GM23338 (cell line): ENCODE measurements around the gene XRN1. TPM values are rescaled to one million over a fixed set of nuclear protein-coding genes. Genes with fewer than 3 reads are reported as not detected.

ENCODE experiments used
- ATAC-seq: fragments of 200-7000 bp; cut with Tn5 transposase; 3 replicates; pipeline ENCODE4 v1.9.1; 2020
- DNase-seq: peaks from one replicate; pipeline ENCODE4 v3.0.0-alpha.2; 2015; ENCODE audit warnings: low spot score
- H2AFZ ChIP-seq: fragments of 200-600 bp; sonication (generic); 2 replicates; pipeline ENCODE4 v1.8.0; 2016; ENCODE audit warnings: antibody characterized with exemption, mild to moderate bottlenecking, moderate library complexity
- H3F3A ChIP-seq: fragments of 200-600 bp; sonication (generic); replicated peaks from 2 replicates; pipeline ENCODE4 v1.8.0; 2017; ENCODE audit warnings: antibody characterized with exemption, mixed run types, low read depth
- H3K27ac ChIP-seq: fragments of 200-600 bp; sonication (generic); 2 replicates; pipeline ENCODE4 v1.6.1; 2016; ENCODE audit warnings: low read depth
- H3K27me3 ChIP-seq: fragments of 200-600 bp; sonication (generic); 2 replicates; pipeline ENCODE4 v1.8.0; 2016; ENCODE audit warnings: mild to moderate bottlenecking, mixed run types, moderate library complexity; ENCODE audit not compliant: insufficient read depth
- H3K36me3 ChIP-seq: fragments of 200-600 bp; sonication (generic); 2 replicates; pipeline ENCODE4 v1.8.0; 2016; ENCODE audit warnings: mild to moderate bottlenecking; ENCODE audit not compliant: insufficient read depth
- H3K4me1 ChIP-seq: fragments of 200-600 bp; sonication (generic); 2 replicates; pipeline ENCODE4 v1.8.0; 2016; ENCODE audit warnings: mild to moderate bottlenecking, moderate library complexity; ENCODE audit not compliant: insufficient read depth
- H3K4me2 ChIP-seq: fragments of 200-600 bp; sonication (generic); 2 replicates; pipeline ENCODE4 v1.7.1; 2017; ENCODE audit warnings: mixed run types
- H3K4me3 ChIP-seq: fragments of 200-600 bp; sonication (generic); 2 replicates; pipeline ENCODE4 v1.6.1; 2016; ENCODE audit warnings: mixed run types
- H3K79me2 ChIP-seq: fragments of 200-600 bp; sonication (generic); replicated peaks from 2 replicates; pipeline ENCODE4 v1.8.0; 2017; ENCODE audit warnings: mild to moderate bottlenecking; ENCODE audit not compliant: insufficient read depth
- H3K9me2 ChIP-seq: fragments of 200-600 bp; sonication (generic); 2 replicates; pipeline ENCODE4 v1.8.0; 2017; ENCODE audit not compliant: insufficient read depth
- H4K20me1 ChIP-seq: fragments of 200-600 bp; sonication (generic); replicated peaks from 2 replicates; pipeline ENCODE4 v1.8.0; 2017; ENCODE audit warnings: mild to moderate bottlenecking; ENCODE audit not compliant: insufficient read depth
- H3K27ac Mint-ChIP-seq: 2 replicates; pipeline ENCODE4 v1.8.0; 2020; ENCODE audit warnings: inconsistent platforms, mild to moderate bottlenecking, moderate library complexity, mixed read lengths
- H3K27me3 Mint-ChIP-seq: 3 replicates; pipeline ENCODE4 v1.8.0; 2022; ENCODE audit warnings: low read depth, mild to moderate bottlenecking, moderate library complexity, mixed read lengths, inconsistent platforms; ENCODE audit not compliant: insufficient read depth, poor library complexity
- H3K36me3 Mint-ChIP-seq: 3 replicates; pipeline ENCODE4 v1.8.0; 2021; ENCODE audit warnings: low read depth, mild to moderate bottlenecking, inconsistent platforms, moderate library complexity, mixed read lengths
- H3K4me1 Mint-ChIP-seq: 3 replicates; pipeline ENCODE4 v1.8.0; 2020; ENCODE audit warnings: mild to moderate bottlenecking, inconsistent platforms, mixed read lengths
- H3K4me3 Mint-ChIP-seq: 3 replicates; pipeline ENCODE4 v1.8.0; 2021; ENCODE audit warnings: moderate library complexity, mild to moderate bottlenecking, inconsistent platforms, mixed read lengths
- H3K9me3 Mint-ChIP-seq: 3 replicates; pipeline ENCODE4 v1.8.0; 2020; ENCODE audit warnings: moderate library complexity, mild to moderate bottlenecking, inconsistent platforms, mixed read lengths
- CREB1 ChIP-seq: fragments of 250-450 bp; sonication (Bioruptor Pico); IDR thresholded peaks from 2 replicates; pipeline ENCODE4 v1.5.0; 2020; ENCODE audit warnings: low read depth, mild to moderate bottlenecking, moderate library complexity
- CTCF ChIP-seq, 2 experiments: fragments of 200-600 bp in 1 of 2; sonication (generic) in 1 of 2; conservative IDR thresholded peaks; 2 replicates each; pipeline versions ENCODE4 v1.5.1 to v1.6.1; 2016 to 2017; ENCODE audit warnings: antibody characterized with exemption in 2 of 2, low read depth in 2 of 2, mild to moderate bottlenecking in 2 of 2, moderate library complexity in 1 of 2
- EZH2phosphoT487 ChIP-seq: fragments of 200-600 bp; sonication (generic); IDR thresholded peaks from one replicate; pipeline ENCODE4 v1.8.1; 2018; ENCODE audit warnings: antibody characterized with exemption; ENCODE audit not compliant: unreplicated experiment
- JUNB ChIP-seq: IDR thresholded peaks from one replicate; pipeline ENCODE4 v1.6.1; 2016; ENCODE audit warnings: antibody characterized with exemption; ENCODE audit not compliant: unreplicated experiment
- NANOG ChIP-seq: IDR thresholded peaks from 2 replicates; pipeline ENCODE4 v1.6.1; 2016; ENCODE audit warnings: antibody characterized with exemption, borderline replicate concordance
- REST ChIP-seq: IDR thresholded peaks from one replicate; pipeline ENCODE4 v1.6.1; 2018; ENCODE audit warnings: antibody characterized with exemption; ENCODE audit not compliant: unreplicated experiment
- STAT1 ChIP-seq: IDR thresholded peaks from one replicate; pipeline ENCODE4 v1.6.1; 2016; ENCODE audit warnings: antibody characterized with exemption; ENCODE audit not compliant: unreplicated experiment
- ZNF114 ChIP-seq: fragments of 250-450 bp; sonication (Bioruptor Pico); IDR thresholded peaks from 2 replicates; pipeline ENCODE4 v1.5.0; 2020; ENCODE audit warnings: mild to moderate bottlenecking, moderate library complexity
- ZNF331 ChIP-seq: fragments of 250-450 bp; sonication (Bioruptor Pico); IDR thresholded peaks from 2 replicates; pipeline ENCODE4 v1.5.0; 2020; ENCODE audit warnings: low read depth, mild to moderate bottlenecking, moderate library complexity
- polyA plus RNA-seq: library from polyadenylated mRNA; unstranded; fragments of >200 nt; fragmentation: Nextera tagmentation; extraction: Ambion mirVana; gene quantifications from 2 replicates; pipeline ENCODE4 v1.2.1, GENCODE V29; 2016
- total RNA-seq: library from RNA; depleted of rRNA; stranded (reverse); fragments of >200 nt; shearing (Covaris generic); gene quantifications from 2 replicates; pipeline ENCODE4 v1.2.3, GENCODE V29; 2014

Gene XRN1
- total and polyA plus RNA-seq, 2 experiments from 2014 or later, result 10.9 to 16.6 TPM

GRCh38 chr3:142296507-142296906, 151.3 kb downstream of the XRN1 start:
- H3K79me2 ChIP-seq, result no peaks in the 10 kb centered on the region
- TF ChIP-seq EZH2phosphoT487 (no peak), ZNF114 (CRISPR knock-in tag) (no peak), CTCF (conservative IDR thresholded peaks at IDR 0.05; ENCODE audit: low read depth in 2 of 2) (no peak), NANOG (no peak), ZNF331 (CRISPR knock-in tag) (no peak), JUNB (no peak)
- no peak for DNase-seq

GRCh38 chr3:142287866-142288638, 159.8 kb downstream of the XRN1 start:
- H3K4me3 ChIP-seq, result no peak overlapping the region
- Mint-ChIP-seq H3K4me1 (no peaks in the 10 kb centered on the region), H3K27ac (no peak overlapping the region), H3K27me3 (no peaks in the 10 kb centered on the region), H3K9me3 (peaks cover 63% of the 10 kb centered on the region), H3K4me3 (no peak overlapping the region), H3K36me3 (peaks cover 26% of the 10 kb centered on the region)
- no peak overlapping the region for H3K4me2 ChIP-seq
- no peaks in the 10 kb centered on the region for H3F3A ChIP-seq
- no peak overlapping the region for H2AFZ ChIP-seq
- H3K79me2 ChIP-seq, result no peaks in the 10 kb centered on the region
- H4K20me1 ChIP-seq, result no peaks in the 10 kb centered on the region
- no peaks in the 10 kb centered on the region for H3K27me3 ChIP-seq
- ATAC-seq (no peak), DNase-seq (peak; percentile 53)
- H3K27ac ChIP-seq, result no peak overlapping the region
- H3K4me1 ChIP-seq, result no peaks in the 10 kb centered on the region
- H3K36me3 ChIP-seq, result peaks cover 15% of the 10 kb centered on the region; the same call in 1 of the 2 replicates
- H3K9me2 ChIP-seq, result no peaks in the 10 kb centered on the region
- TF ChIP-seq CREB1 (no peak), CTCF (conservative IDR thresholded peaks at IDR 0.05; ENCODE audit: low read depth in 2 of 2) (no peak), NANOG (no peak), STAT1 (no peak), REST (no peak)

More at GRCh38 chr3:142296507-142296906, 151.3 kb downstream of the XRN1 start:
- H3F3A ChIP-seq, result no peaks in the 10 kb centered on the region
- no peak overlapping the region for H3K27ac Mint-ChIP-seq
- ATAC-seq, result no peak
- H3K27me3 Mint-ChIP-seq, result no peaks in the 10 kb centered on the region
- H3K4me2 ChIP-seq, result no peak overlapping the region
- H3K4me1 Mint-ChIP-seq, result no peaks in the 10 kb centered on the region
- no peaks in the 10 kb centered on the region for H4K20me1 ChIP-seq
- no peak overlapping the region for H3K27ac ChIP-seq
- peaks cover 4% of the 10 kb centered on the region; the same call in 1 of the 2 replicates for H3K9me2 ChIP-seq
- no peaks in the 10 kb centered on the region for H3K36me3 Mint-ChIP-seq
- no peaks in the 10 kb centered on the region for H3K4me1 ChIP-seq
- H3K36me3 ChIP-seq, result no peaks in the 10 kb centered on the region
- H3K27me3 ChIP-seq, result no peaks in the 10 kb centered on the region
- H3K4me3 Mint-ChIP-seq, result no peak overlapping the region
- H2AFZ ChIP-seq, result no peak overlapping the region
- H3K9me3 Mint-ChIP-seq, result peaks cover 8% of the 10 kb centered on the region; the same call in 2 of the 3 replicates
- no peak overlapping the region for H3K4me3 ChIP-seq
